Fibroblast of skin of right quadriceps (primary cell): ENCODE results near the gene DNA2.

ENCODE experiments used
- DNase-seq: peaks from one replicate; pipeline ENCODE4 v3.0.0-alpha.2; 2013

The DNA2 gene

GRCh38 chr10:68446179-68446578, 25.6 kb downstream of the DNA2 start:
- no peak for DNase-seq

- no peak for DNase-seq
These were observed 28.8 kb downstream of the DNA2 start for GRCh38 chr10:68442971-68443370.

GRCh38 chr10:68440898-68441297, 30.9 kb downstream of the DNA2 start:
- DNase-seq: no peak

- no peak for DNase-seq
These were observed 36.0 kb downstream of the DNA2 start for GRCh38 chr10:68435803-68436202.

- DNase-seq: no peak
These were observed 37.1 kb downstream of the DNA2 start for GRCh38 chr10:68434657-68435056.

GRCh38 chr10:68428396-68429104, 43.2 kb downstream of the DNA2 start:
- no peak for DNase-seq

GRCh38 chr10:68424454-68425014, 47.2 kb downstream of the DNA2 start:
- no peak for DNase-seq

- DNase-seq: no peak
These were observed 48.3 kb downstream of the DNA2 start for GRCh38 chr10:68423522-68423921.

- no peak for DNase-seq
These were observed 52.4 kb downstream of the DNA2 start for GRCh38 chr10:68419376-68419775.

- DNase-seq: no peak
These were observed 62.8 kb downstream of the DNA2 start for GRCh38 chr10:68408898-68409518.

GRCh38 chr10:68406815-68407548, 64.8 kb downstream of the DNA2 start, which contains the start of gene RUFY2:
RUFY2 (minus strand) TSS chr10:68407277; CDS start chr10:68407189, 88 bp downstream.
- DNase-seq: peak; percentile 81

- DNase-seq: peak; percentile 56
These were observed 65.5 kb downstream of the DNA2 start for GRCh38 chr10:68406111-68406814.

GRCh38 chr10:68403701-68404100, 68.1 kb downstream of the DNA2 start:
- no peak for DNase-seq

GRCh38 chr10:68402276-68402675, 69.5 kb downstream of the DNA2 start:
- DNase-seq: no peak

- DNase-seq: no peak
These were observed 74.8 kb downstream of the DNA2 start for GRCh38 chr10:68397005-68397404.

GRCh38 chr10:68385740-68386139, 86.0 kb downstream of the DNA2 start:
- no peak for DNase-seq

GRCh38 chr10:68371604-68372003, 100.2 kb downstream of the DNA2 start:
- no peak for DNase-seq

GRCh38 chr10:68367121-68367520, 104.7 kb downstream of the DNA2 start:
- DNase-seq: no peak

GRCh38 chr10:68366600-68366999, 105.2 kb downstream of the DNA2 start:
- no peak for DNase-seq

GRCh38 chr10:68365611-68366010, 106.2 kb downstream of the DNA2 start:
- no peak for DNase-seq

- DNase-seq: peak; percentile 7
These were observed 107.5 kb downstream of the DNA2 start for GRCh38 chr10:68364101-68364886.
